Stimulated activated CD8-positive, alpha-beta memory T cell treated with anti-CD3 and anti-CD28 coated beads, Interleukin-15, amount 100 ng/mL, for 48 hours (primary cell): ENCODE measurements around the gene PKM.
A peak's percentile ranks its signal among the peaks of the same experiment; 100 is the strongest.

Source experiments
- DNase-seq, 2 donors: peaks; one replicate each; pipeline ENCODE4 v3.0.0-alpha.2; 2020; ENCODE audit warnings: low read depth in 2 of 2

PKM gene

DNA sequence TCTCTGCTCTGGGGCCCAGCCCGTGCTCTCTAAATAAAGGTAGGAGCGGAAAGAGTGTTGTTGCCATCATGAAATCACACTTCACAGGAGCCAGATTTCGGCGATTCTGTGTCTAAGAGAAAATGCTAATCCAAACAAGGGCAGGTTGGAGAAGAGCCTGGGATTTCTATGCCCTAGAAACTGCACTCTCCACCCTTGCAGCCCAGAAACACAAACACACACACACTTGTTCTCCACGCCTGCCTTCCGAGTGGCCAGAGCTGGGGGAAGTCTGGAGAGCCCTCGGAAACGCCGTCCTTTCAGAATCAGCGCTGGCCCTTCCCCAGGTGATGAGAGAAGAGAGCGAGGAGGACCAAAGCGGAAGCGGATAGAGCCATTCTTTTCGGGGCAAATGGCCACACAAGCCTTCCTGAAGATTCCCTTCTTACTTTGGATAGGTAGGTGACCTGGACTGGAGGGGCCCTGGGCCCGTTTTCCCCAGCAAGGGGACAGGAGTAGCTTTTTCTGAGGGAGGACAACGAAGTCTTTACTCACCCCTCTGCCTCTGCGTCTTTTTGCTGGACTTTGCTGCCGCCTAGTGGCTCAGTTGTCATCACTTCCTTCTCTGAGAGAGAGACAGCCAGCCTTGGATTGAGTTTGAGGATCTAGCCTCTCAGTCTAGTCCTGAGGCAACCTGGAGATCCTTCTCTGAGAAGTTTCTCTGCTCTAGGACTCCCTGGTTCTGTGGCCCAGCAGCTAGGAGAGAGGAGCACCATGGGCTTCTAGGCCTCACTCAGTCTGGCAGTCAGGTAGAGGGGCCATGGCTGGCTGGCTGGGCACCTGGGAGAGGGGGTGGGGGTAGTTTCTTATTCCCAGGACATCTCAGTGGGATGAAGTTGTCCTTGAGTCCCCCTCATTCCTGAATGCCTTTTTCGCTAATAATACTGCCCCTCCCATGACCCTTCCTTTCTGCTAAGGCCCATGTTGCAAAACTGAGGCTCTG lies 75.1 kb downstream of the PKM start:
- DNase-seq: peak; percentile 61 to 62

DNA sequence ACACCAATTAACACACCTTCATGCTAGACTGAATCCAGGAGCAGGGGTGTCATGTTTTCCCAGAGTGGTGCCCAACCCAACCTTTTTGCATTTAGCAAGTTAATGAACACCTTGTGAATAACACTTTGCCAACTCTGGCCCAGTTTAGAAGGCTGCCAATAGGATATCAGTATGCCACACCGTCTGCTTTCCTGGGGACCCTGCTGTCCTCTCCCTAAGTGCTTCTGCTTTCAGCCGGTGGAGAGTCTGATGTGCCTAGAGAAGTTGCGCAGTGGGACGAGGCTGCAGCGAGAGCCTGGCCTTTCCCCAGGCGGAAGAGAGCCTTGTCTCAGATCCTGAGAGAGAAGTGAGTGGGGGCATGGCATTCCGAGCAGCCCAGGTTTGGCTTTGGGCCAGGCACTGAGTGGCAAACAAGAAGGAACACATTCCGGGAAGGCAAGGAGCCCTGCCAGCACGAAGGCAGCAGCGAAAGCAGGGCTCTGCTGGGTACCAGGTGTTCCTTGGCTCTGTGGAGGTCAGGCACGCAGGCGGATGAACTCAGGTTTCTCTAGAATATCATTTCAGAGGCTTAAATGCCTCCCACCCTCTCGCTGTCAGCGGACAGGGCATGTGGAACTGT lies 75.9 kb downstream of the PKM start:
- DNase-seq: no peak

DNA sequence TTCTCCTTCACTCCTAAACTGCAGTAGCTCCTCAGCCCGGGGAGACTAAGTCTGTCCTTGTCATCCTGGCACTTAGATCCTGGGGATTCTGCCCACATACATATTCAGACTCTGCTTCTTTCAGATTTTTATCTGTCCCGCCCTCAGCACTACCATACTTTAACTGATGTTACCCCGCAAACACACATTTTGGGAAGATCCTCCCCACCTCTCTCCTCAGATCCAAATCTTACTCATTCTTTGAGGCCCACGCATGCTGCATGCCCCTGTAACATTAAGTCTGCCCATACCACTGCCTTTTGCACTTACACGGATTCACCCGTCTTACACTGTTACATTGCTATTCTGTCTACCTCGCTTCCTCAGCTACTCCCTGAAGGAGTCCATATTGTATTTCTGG lies 76.7 kb downstream of the PKM start:
- DNase-seq: no peak

DNA sequence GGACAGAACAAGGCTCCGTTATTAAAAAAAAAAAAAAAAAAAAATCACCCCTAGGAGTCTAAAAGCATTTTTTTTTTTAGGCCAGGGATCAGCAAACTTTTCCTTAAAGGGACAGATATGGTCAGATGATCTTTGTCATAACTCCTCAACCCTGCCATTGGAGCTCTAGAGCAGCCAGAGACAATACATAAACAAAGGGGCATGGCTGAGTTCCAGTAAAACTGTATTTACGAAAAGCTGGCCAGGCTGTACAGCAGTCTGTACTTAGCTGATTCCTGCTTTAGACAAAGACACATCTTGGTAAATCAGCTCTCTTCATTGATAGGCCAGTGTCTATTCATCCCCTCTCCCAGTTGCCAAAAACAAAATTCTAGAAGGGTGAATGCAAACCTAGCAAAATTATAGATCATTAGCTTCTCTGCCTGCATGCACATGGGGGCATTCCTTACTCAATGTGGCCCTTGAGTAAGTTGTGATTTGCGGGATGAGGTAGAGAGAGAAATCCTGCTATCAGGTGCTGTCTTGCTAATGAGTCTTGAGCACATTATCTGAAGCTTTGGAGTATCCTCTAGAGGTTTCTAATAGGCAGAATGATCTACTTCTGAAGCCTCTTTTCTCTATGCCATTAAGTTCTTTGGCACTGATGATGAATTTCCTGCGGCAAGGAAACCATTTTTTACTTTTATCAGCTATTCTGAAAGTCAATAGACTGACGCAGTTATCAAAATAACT lies 77.6 kb downstream of the PKM start:
- DNase-seq: no peak
